Inflammatory macrophage treated with lipopolysaccharide for 4 hours (primary cell): ENCODE measurements around the gene F2RL2.

ENCODE experiments used
- DNase-seq: peaks from one replicate; pipeline ENCODE4 v3.0.0-alpha.2; 2020

Gene F2RL2

GRCh38 chr5:76583163-76584047 lies 39.8 kb downstream of the F2RL2 start:
- DNase-seq: peak; percentile 36

GRCh38 chr5:76582230-76583162 lies 40.7 kb downstream of the F2RL2 start:
- DNase-seq: peak; percentile 96

GRCh38 chr5:76580981-76581380 lies 42.2 kb downstream of the F2RL2 start:
- DNase-seq: no peak

GRCh38 chr5:76579166-76579937 lies 43.9 kb downstream of the F2RL2 start:
- DNase-seq: peak; percentile 78

- DNase-seq: no peak
Measured at GRCh38 chr5:76576996-76577395, 46.2 kb downstream of the F2RL2 start.

- DNase-seq: no peak
Measured at GRCh38 chr5:76576450-76576849, 46.8 kb downstream of the F2RL2 start.

GRCh38 chr5:76571559-76571958 lies 51.6 kb downstream of the F2RL2 start:
- DNase-seq: peak; percentile 65

GRCh38 chr5:76570153-76570552 lies 53.0 kb downstream of the F2RL2 start:
- DNase-seq: no peak
